ENCODE data around the gene VPS51.

VPS51 gene

DNA sequence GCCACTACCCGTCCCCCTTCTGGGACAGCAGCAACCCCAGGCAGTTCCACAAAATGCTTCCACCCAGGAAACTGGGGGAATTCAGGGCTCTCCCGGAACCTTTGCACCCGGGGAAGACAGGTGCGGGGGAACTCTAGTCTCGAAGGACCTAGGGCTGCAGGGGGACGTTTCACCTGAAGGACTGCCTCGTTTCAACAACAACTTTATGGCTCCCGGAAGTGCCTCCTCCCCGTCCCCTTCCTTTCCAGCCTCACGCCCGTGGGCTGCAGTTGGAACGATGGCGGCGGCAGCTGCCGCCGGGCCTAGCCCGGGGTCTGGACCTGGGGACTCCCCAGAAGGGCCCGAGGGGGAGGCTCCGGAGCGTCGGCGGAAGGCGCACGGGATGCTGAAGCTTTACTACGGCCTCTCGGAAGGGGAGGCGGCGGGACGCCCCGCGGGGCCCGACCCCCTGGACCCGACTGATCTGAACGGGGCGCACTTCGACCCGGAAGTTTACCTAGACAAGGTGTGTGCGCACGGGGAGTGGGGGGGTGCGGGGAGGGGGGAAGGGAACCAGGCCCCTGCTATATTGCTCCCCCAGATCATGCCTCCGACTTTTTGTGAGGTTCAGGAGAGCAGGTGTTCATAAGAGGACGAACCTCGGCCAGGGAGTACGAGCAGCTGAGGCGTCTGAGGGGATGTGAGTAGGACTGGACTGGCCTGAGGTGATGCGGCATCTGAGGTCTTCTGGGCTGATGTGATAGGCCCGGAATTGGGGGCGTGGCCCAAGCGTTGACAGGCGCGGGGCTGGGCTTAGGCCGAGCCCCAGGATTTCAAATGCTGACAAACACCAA, at the start of gene VPS51:
Gene VPS51, plus strand, starts transcription at position 241 of the 833 bp plus-strand sequence. Its CDS starts 37 bp downstream, at position 278.
- DNase-seq = peak; percentile 81
- in situ Hi-C loops (cut with HindIII; ENCODE audit: low pct_ligation_motif_present, low pct_unique_long_range_greater_than_20kb, low sequenced_read_pairs) = no loop called here

DNA sequence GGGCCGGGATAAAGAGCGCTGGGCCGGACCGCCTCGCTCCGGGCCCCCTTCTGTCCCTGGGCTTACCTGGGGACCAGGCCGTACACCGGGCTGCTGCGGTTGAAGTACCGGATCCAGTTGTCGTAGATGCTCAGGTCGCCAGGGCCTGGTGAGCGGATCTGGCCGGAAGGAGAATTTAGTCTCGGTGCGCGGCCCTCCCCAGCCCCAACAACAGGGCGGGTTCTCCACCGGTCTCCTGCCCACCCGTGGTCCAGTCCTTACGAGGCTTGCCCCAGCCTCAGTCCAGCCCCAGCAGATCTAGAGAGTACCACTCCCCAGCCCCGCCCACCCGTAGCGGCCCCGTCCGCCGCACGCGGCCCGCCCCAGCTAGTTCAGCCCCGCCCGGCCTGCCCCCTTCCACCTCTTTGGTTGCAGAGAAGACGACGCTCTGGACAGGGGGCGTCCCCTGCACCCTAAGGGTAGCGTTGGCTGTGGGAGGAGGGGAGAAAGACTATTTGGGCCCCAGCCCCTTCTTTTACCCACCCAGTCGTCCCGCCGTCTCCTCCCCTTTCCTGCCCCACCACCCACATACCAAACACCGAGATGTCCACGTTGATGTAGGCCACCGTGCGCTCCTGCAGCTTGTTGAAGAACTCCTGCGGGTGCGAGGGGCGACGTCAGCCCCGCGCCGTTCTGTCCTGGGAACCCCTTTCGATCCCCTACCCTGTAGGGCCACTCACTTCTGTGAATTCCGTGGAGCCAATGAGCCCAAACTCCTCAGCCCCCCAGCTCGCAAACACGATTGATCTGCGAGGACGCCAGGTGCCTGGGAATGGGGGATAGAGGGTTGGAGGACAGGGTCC, 48.2 kb upstream of the VPS51 start:
- DNase-seq = no peak
- in situ Hi-C loops (cut with HindIII; ENCODE audit: low pct_ligation_motif_present, low pct_unique_long_range_greater_than_20kb, low sequenced_read_pairs) = no loop called here

- in situ Hi-C loops (cut with HindIII; ENCODE audit: low pct_ligation_motif_present, low pct_unique_long_range_greater_than_20kb, low sequenced_read_pairs) = no loop called here
- no peak for DNase-seq
These were observed 44.6 kb upstream of the VPS51 start for GRCh38 chr11:65051398-65051858.

DNA sequence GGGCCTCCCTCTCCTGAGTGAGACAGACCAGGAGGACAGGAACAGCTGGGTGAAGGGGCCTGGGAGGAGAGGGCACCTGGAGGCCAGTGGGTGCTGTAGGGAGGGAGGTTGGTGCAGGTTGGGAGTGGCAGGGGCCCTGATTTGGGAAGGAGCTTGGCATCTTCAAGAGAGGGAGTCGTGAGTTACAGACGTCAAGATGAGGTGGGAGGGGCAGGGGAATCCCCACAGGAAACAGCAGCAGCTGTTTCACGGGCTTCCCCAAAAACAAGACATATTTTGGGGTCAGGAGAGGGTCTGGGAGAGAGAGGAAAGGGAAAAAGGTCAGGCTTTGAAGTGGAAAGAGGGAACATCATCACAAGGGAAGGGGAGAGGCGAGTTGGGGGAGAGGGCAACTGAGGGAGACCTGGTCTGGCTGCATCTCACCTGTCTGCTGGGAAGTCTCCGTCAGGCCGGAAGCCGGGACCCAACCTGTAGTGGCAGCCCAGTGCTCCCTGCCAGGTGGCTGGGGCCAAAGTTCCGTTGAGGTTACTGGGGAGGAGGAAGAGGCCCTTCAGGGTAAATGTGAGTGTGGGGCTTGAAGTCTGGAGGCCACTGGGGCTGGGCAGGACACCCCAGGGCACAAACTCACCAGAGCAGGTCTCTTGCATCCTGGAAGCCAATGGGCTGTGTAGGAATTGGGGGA, 42.0 kb upstream of the VPS51 start:
- in situ Hi-C loops (cut with HindIII; ENCODE audit: low pct_ligation_motif_present, low pct_unique_long_range_greater_than_20kb, low sequenced_read_pairs) = no loop called here
- no peak for DNase-seq

GRCh38 chr11:65055538-65055937, 40.5 kb upstream of the VPS51 start:
- in situ Hi-C loops (cut with HindIII; ENCODE audit: low pct_ligation_motif_present, low pct_unique_long_range_greater_than_20kb, low sequenced_read_pairs) = no loop called here
- DNase-seq = no peak

- no peak for DNase-seq
- in situ Hi-C loops (cut with HindIII; ENCODE audit: low pct_ligation_motif_present, low pct_unique_long_range_greater_than_20kb, low sequenced_read_pairs) = no loop called here
These were observed 39.0 kb upstream of the VPS51 start for GRCh38 chr11:65056999-65057398.

DNA sequence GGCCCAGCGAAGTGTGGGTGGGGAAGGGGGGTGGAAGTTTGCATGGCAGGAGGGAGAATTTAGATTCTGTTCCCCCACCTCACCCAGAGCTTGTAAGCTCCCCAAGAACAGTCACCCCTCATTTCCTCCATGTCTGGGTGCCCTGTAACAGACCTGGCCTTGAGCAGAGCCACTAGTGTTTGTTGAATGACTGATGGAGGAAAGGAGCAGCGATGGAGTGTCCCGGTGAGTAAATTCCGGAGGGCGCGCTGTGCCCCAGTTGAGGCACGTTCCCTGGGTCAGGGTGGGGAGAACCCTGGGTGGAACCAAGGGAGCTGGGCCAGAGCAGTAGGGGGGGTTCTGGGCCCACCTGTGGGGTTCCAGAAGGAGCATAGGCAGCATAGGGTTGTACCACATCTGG, 38.5 kb upstream of the VPS51 start:
- DNase-seq = no peak
- in situ Hi-C loops (cut with HindIII; ENCODE audit: low pct_ligation_motif_present, low pct_unique_long_range_greater_than_20kb, low sequenced_read_pairs) = no loop called here

DNA sequence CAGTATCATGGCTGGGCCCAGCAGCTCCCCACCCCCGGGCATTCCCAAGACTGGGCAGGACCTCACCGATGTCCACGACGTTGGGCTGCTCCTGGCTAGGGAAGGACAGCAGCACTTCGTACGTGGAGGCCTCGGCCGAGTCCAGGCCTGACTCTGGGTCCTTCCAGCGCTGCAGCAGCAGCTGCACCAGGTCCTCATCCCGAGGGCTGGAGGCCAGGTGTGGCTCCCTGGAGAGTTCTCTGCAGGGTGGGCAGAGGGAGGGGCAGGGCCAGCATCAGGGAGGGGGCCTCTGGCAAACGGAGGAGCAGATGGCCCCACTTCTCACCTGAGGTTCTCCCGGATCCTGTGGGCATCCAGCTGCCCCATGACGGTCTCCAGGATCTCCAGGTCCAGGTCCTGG, 38.0 kb upstream of the VPS51 start:
- DNase-seq = no peak
- in situ Hi-C loops (cut with HindIII; ENCODE audit: low pct_ligation_motif_present, low pct_unique_long_range_greater_than_20kb, low sequenced_read_pairs) = no loop called here

GRCh38 chr11:65058419-65059054, 37.5 kb upstream of the VPS51 start, which contains the start of gene NAALADL1:
Gene NAALADL1, minus strand, starts transcription at chr11:65058553. Its CDS starts 32 bp downstream, at chr11:65058521.
- in situ Hi-C loops (cut with HindIII; ENCODE audit: low pct_ligation_motif_present, low pct_unique_long_range_greater_than_20kb, low sequenced_read_pairs) = no loop called here
- no peak for DNase-seq

DNA sequence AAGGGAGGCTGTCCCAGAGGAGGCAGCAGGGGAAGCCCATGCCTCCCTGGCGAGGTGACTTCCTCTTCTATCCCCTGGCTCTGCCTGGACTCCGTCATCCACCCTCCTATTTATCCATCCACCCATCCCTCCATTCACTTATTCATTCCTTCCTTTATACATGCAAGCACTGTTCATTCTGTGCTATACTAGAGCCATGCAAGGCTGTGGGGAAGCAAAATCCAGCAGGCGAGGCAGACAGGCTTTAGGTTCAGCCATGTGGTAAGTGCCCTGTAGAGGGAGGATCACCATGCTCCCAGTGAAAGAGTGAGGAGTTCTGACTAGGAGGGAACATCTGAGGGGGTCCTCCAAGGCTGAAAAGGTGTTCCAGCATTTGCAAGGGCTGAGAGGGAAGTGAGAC, 36.5 kb upstream of the VPS51 start:
- in situ Hi-C loops (cut with HindIII; ENCODE audit: low pct_ligation_motif_present, low pct_unique_long_range_greater_than_20kb, low sequenced_read_pairs) = no loop called here
- no peak for DNase-seq

GRCh38 chr11:65059959-65060824, 35.8 kb upstream of the VPS51 start:
- in situ Hi-C loops (cut with HindIII; ENCODE audit: low pct_ligation_motif_present, low pct_unique_long_range_greater_than_20kb, low sequenced_read_pairs) = no loop called here
- no peak for DNase-seq

DNA sequence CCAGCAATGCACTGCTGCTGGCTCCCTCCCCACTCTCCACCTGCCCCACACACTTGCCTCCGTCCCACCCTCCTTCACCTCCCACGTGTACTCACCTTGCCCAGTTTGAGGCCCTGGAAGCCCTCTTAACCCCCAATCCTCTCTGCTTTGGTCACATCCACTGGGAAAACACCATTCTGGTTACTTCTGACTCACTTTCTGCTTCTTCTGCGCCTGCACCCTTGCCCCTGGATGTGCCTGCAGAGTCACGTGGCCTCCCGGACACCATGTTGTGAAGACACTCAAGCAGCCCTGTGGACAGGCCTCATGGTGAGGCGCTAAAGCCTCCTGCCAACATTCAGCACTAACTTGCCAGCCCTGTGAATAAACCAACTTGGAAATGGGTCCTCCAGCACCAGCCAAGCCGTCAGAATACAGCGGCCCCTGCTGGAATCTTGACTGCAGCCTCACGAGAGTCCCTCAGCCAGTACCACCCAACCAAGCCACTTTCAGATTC, 35.1 kb upstream of the VPS51 start:
- no peak for DNase-seq

GRCh38 chr11:65063532-65063931, 32.5 kb upstream of the VPS51 start:
- no peak for DNase-seq
- in situ Hi-C loops (cut with HindIII; ENCODE audit: low pct_ligation_motif_present, low pct_unique_long_range_greater_than_20kb, low sequenced_read_pairs) = no loop called here

More for the DNA sequence above, 35.1 kb upstream of the VPS51 start:
- in situ Hi-C loops (cut with HindIII; ENCODE audit: low pct_ligation_motif_present, low pct_unique_long_range_greater_than_20kb, low sequenced_read_pairs) = no loop called here

DNA sequence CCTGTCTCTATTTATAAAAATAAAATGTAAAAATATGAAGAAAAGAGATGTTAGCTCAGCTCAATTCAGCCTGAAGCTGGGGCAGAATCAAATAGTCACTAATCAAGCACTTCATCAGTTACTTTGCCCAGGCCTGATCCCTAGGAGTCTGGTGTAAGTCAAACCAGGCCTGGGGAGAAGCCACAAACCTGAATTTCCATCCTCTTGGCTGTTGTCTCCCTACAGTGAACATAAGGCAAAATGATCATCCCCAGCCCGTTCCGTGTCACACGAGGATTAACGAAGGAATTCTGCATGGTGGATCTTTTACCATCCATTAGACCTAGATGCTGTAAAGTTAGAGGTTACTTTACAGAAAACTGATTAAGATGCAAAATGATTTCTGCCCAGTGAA, 31.2 kb upstream of the VPS51 start:
- in situ Hi-C loops (cut with HindIII; ENCODE audit: low pct_ligation_motif_present, low pct_unique_long_range_greater_than_20kb, low sequenced_read_pairs) = no loop called here
- DNase-seq = no peak

DNA sequence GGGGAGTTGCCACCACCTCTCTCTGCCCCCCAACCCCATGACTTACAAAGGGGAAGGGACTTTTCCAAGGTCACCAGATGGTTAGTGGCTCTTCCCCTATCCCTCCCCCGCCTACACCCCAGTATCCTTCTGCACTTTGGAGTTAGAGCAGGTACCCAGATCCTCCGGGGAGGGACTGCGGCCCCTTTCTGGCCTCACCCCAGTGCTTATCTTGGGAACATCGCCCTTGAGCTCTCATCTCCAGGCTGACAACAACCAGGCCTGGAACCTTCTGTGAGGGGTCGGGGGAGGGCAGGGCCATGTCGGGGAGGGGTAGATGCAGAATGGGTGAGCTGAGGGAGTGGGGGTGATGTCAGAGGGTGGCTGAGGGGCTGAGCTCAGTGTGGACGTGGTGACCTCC, 30.2 kb upstream of the VPS51 start:
- in situ Hi-C loops (cut with HindIII; ENCODE audit: low pct_ligation_motif_present, low pct_unique_long_range_greater_than_20kb, low sequenced_read_pairs) = no loop called here

DNA sequence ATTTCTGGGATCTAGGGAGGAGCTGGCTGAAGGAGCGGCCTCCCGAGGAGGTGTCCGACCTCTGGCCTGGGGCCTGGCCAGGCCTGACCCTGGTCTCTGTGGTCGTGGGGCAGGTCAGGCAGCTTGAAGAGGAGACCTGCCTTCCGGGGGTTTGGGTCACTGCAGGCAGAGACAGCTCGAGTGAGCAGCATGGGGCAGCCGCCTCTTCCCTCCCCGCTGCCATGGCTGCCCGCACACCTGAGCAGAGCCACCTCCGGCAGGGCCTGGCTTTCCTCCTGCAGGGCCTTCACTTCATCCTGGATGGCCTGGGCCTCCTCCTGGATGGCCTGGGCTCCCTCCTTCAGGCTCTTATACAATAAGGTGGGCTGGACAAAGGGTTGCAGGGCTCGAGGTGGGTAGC, 29.7 kb upstream of the VPS51 start:
- DNase-seq = no peak
- in situ Hi-C loops (cut with HindIII; ENCODE audit: low pct_ligation_motif_present, low pct_unique_long_range_greater_than_20kb, low sequenced_read_pairs) = no loop called here

More for the DNA sequence above, 30.2 kb upstream of the VPS51 start:
- DNase-seq = no peak

DNA sequence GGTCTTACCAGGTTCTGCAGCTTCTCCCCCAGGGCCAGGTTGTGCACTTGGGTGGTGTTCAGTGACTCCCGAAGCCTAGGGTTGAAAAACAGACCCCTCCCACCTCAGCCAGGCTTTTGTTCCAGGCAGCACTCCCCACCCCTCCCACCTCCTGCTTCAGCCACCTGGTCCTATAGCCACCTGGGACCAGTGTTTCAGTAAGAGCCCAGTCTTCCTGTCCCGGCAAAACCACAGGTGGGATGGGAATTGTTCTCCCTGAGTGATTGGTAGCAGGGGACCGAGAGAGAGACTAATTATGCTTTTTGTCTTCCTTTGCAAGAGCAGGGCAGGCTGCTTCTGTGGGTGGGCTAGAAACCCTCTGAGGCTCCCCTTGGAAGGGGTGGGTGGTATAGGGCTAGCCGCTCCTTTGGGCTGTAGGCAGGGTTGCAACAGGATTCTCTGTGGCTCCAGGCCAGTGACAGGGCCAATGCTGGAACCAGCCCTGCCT, 29.2 kb upstream of the VPS51 start:
- no peak for DNase-seq

More for the DNA sequence above, 29.2 kb upstream of the VPS51 start:
- in situ Hi-C loops (cut with HindIII; ENCODE audit: low pct_ligation_motif_present, low pct_unique_long_range_greater_than_20kb, low sequenced_read_pairs) = no loop called here
